GM19035 (cell line): ENCODE results near the gene AMPH.
"Not testable (repeated sequence)": the region's sequence is repeated elsewhere in the genome, so short reads cannot be mapped to it uniquely, and the experiment has no call there.

ENCODE experiments used
- ATAC-seq: cut with Tn5 transposase; IDR thresholded peaks from one replicate; pipeline ENCODE4 v1.9.1; 2021; ENCODE audit not compliant: unreplicated experiment

The AMPH gene

GRCh38 chr7:38628630-38629385 is 2.4 kb downstream of the AMPH start:
- no peak for ATAC-seq

- no peak for ATAC-seq
Observed at GRCh38 chr7:38625866-38626265, 5.3 kb downstream of the AMPH start.

- no peak for ATAC-seq
Observed at GRCh38 chr7:38615665-38616064, 15.5 kb downstream of the AMPH start.

GRCh38 chr7:38607466-38607865 is 23.7 kb downstream of the AMPH start:
- no peak for ATAC-seq

GRCh38 chr7:38600741-38601140 is 30.4 kb downstream of the AMPH start:
- ATAC-seq: no peak

GRCh38 chr7:38594949-38595348 is 36.2 kb downstream of the AMPH start:
- no peak for ATAC-seq

- no peak for ATAC-seq
Observed at GRCh38 chr7:38592737-38593288, 38.4 kb downstream of the AMPH start.

- no peak for ATAC-seq
Observed at GRCh38 chr7:38585572-38586354, 45.4 kb downstream of the AMPH start.

- no peak for ATAC-seq
Observed at GRCh38 chr7:38584443-38585210, 46.5 kb downstream of the AMPH start.

- no peak for ATAC-seq
Observed at GRCh38 chr7:38580485-38580884, 50.7 kb downstream of the AMPH start.

GRCh38 chr7:38574086-38574485 is 57.1 kb downstream of the AMPH start:
- ATAC-seq: no peak

GRCh38 chr7:38571620-38572019 is 59.6 kb downstream of the AMPH start:
- not testable (repeated sequence) for ATAC-seq

- ATAC-seq: no peak
Observed at GRCh38 chr7:38568497-38568896, 62.7 kb downstream of the AMPH start.

GRCh38 chr7:38565289-38565688 is 65.9 kb downstream of the AMPH start:
- no peak for ATAC-seq

- no peak for ATAC-seq
Observed at GRCh38 chr7:38563741-38564140, 67.4 kb downstream of the AMPH start.

- no peak for ATAC-seq
Observed at GRCh38 chr7:38561166-38561565, 70.0 kb downstream of the AMPH start.

GRCh38 chr7:38558761-38559345 is 72.3 kb downstream of the AMPH start:
- no peak for ATAC-seq

GRCh38 chr7:38554586-38554985 is 76.6 kb downstream of the AMPH start:
- ATAC-seq: no peak

GRCh38 chr7:38550836-38551235 is 80.3 kb downstream of the AMPH start:
- no peak for ATAC-seq

GRCh38 chr7:38548605-38549004 is 82.6 kb downstream of the AMPH start:
- no peak for ATAC-seq

- ATAC-seq: no peak
Observed at GRCh38 chr7:38546763-38547162, 84.4 kb downstream of the AMPH start.
